Peyer's patch (tissue), 4 donors: Measurements from ENCODE around the gene IKZF5.

Experiments
- POLR2A ChIP-seq, 2 donors: fragments of 450-650 bp; IDR thresholded peaks; one replicate each; pipeline ENCODE4 v1.5.1; 2017; ENCODE audit warnings: antibody characterized with exemption in 2 of 2, mild to moderate bottlenecking in 2 of 2, moderate library complexity in 2 of 2
- TF ChIP-seq, protein P1 (sequence below), 6 experiments: fragments of 450-650 bp in 4 of 6; fragments of 200-600 bp in 2 of 6; sonication (generic) in 1 of 6; IDR thresholded peaks; one replicate each; pipeline ENCODE4 v1.5.1; 2017 to 2019; ENCODE audit warnings: antibody characterized with exemption in 6 of 6, mild to moderate bottlenecking in 3 of 6, moderate library complexity in 1 of 6

DNA sequence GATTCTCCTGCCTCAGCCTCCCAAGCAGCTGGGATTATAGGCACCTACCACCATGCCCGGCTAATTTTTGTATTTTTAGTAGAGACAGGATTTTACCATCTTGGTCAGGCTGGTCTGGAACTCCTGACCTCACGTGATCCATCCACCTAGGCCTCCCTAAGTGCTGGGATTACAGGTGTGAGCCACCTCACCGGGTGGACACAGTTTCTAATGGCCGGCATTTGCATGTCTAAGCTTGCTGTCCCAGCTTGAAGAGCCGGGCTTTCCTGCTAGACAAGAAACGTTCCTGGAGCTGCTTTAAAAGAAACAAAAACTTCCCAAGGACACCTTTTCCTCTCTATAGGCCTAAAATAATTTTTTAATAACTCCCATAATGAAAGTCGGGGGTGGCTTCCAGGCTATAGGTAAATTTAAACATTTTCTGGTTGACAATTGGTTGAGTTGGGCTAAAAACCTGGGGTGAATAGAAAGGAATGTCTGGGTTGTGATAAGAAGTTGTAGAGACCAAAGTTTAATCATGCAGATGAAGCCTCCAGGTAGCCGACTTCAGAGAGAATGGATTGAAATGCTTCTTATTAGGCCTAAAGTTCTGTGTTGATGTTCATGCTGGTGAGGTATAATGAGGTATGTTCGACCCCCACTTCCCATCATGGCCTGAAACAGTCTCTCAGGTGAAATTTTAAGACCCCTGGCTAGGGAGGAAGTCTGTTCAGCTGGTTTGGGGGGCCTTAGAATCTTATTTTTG lies 9.0 kb upstream of the IKZF5 start:
- TF ChIP-seq, protein P1, sequence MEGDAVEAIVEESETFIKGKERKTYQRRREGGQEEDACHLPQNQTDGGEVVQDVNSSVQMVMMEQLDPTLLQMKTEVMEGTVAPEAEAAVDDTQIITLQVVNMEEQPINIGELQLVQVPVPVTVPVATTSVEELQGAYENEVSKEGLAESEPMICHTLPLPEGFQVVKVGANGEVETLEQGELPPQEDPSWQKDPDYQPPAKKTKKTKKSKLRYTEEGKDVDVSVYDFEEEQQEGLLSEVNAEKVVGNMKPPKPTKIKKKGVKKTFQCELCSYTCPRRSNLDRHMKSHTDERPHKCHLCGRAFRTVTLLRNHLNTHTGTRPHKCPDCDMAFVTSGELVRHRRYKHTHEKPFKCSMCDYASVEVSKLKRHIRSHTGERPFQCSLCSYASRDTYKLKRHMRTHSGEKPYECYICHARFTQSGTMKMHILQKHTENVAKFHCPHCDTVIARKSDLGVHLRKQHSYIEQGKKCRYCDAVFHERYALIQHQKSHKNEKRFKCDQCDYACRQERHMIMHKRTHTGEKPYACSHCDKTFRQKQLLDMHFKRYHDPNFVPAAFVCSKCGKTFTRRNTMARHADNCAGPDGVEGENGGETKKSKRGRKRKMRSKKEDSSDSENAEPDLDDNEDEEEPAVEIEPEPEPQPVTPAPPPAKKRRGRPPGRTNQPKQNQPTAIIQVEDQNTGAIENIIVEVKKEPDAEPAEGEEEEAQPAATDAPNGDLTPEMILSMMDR (IDR thresholded peaks at IDR 0.05) = no peak
- TF ChIP-seq POLR2A (IDR thresholded peaks at IDR 0.05) = no peak
